GM12878 (cell line): ENCODE results near the gene MRM1.
A peak's percentile ranks its signal among the peaks of the same experiment; 100 is the strongest.

Experiments
- IRF3 ChIP-seq: fragments of 450-650 bp; IDR thresholded peaks from 2 replicates; pipeline ENCODE4 v1.6.1; 2014; ENCODE audit warnings: mild to moderate bottlenecking
- TF ChIP-seq, protein P1 (sequence below): IDR thresholded peaks from 2 replicates; pipeline ENCODE4 v1.6.1; 2012; ENCODE audit warnings: low read depth, low read length, improper control_type of control experiment

DNA sequence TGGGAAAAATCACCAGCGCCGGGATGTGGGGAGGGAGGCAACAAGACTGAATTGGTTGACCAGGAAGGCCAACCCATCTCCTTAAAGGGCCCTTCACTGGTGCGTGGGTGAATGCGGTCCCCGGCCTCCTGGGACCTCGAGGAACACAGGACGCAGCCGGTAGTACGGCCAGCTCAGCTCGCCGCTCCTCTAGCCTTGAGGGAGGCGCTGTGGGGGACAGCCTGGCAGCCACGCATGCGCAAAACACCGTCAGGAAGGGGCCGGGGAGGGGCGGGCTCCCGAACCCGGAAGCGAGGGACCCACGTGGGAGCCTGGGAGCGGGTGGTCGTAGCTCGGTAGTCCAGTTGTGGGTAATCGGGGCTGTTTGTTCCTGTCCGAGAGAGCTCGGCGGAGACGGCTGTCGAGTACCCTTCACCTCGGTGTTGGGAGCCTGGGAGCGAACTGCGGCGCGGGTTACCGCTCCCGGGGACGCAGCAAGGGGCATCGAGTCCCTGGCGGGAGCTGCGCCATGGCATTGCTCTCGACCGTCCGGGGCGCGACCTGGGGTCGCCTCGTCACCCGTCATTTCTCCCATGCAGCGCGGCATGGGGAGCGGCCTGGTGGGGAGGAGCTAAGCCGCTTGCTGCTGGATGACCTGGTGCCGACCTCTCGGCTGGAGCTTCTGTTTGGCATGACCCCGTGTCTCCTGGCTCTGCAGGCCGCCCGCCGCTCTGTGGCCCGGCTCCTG lies at the start of gene MRM1:
- TF ChIP-seq, protein P1, sequence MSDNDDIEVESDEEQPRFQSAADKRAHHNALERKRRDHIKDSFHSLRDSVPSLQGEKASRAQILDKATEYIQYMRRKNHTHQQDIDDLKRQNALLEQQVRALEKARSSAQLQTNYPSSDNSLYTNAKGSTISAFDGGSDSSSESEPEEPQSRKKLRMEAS = peak; percentile 96
- TF ChIP-seq IRF3 = no peak
